HG03045 (cell line): ENCODE measurements around the gene TPPP.
"Not testable (repeated sequence)": the region's sequence is repeated elsewhere in the genome, so short reads cannot be mapped to it uniquely, and the experiment has no call there.

ENCODE experiments used
- ATAC-seq: cut with Tn5 transposase; IDR thresholded peaks from one replicate; pipeline ENCODE4 v1.9.1; 2021; ENCODE audit warnings: mild to moderate bottlenecking, moderate library complexity; ENCODE audit not compliant: unreplicated experiment

Gene TPPP

GRCh38 chr5:693271-694041 is at the start of gene TPPP:
Gene TPPP, minus strand, starts transcription at chr5:693352. Its CDS starts 15,292 bp downstream, at chr5:678060.
- ATAC-seq: peak; percentile 82

GRCh38 chr5:742276-742675 is 49.1 kb upstream of the TPPP start:
- not testable (repeated sequence) for ATAC-seq

GRCh38 chr5:734145-734544 is 41.0 kb upstream of the TPPP start:
- ATAC-seq: not testable (repeated sequence)

- not testable (repeated sequence) for ATAC-seq
Observed at GRCh38 chr5:732754-733454, 39.8 kb upstream of the TPPP start.

GRCh38 chr5:729225-729624 is 36.1 kb upstream of the TPPP start:
- ATAC-seq: not testable (repeated sequence)

GRCh38 chr5:727087-727486 is 33.9 kb upstream of the TPPP start:
- ATAC-seq: not testable (repeated sequence)

GRCh38 chr5:723865-724264 is 30.7 kb upstream of the TPPP start:
- not testable (repeated sequence) for ATAC-seq

- not testable (repeated sequence) for ATAC-seq
Observed at GRCh38 chr5:723309-723708, 30.2 kb upstream of the TPPP start.

- not testable (repeated sequence) for ATAC-seq
Observed at GRCh38 chr5:719379-719778, 26.2 kb upstream of the TPPP start.

- ATAC-seq: no peak
Observed at GRCh38 chr5:717143-717542, 24.0 kb upstream of the TPPP start.

GRCh38 chr5:716740-717139 is 23.6 kb upstream of the TPPP start:
- ATAC-seq: not testable (repeated sequence)

GRCh38 chr5:715636-716035 is 22.5 kb upstream of the TPPP start:
- ATAC-seq: not testable (repeated sequence)

- ATAC-seq: not testable (repeated sequence)
Observed at GRCh38 chr5:714215-715118, 21.3 kb upstream of the TPPP start.

- not testable (repeated sequence) for ATAC-seq
Observed at GRCh38 chr5:713686-714085, 20.5 kb upstream of the TPPP start.

GRCh38 chr5:708848-709517 is 15.8 kb upstream of the TPPP start:
- not testable (repeated sequence) for ATAC-seq

- not testable (repeated sequence) for ATAC-seq
Observed at GRCh38 chr5:708374-708773, 15.2 kb upstream of the TPPP start.

- ATAC-seq: not testable (repeated sequence)
Observed at GRCh38 chr5:706127-706526, 13.0 kb upstream of the TPPP start.

- ATAC-seq: not testable (repeated sequence)
Observed at GRCh38 chr5:696753-697702, 3.9 kb upstream of the TPPP start.

GRCh38 chr5:696191-696590 is 3.0 kb upstream of the TPPP start:
- ATAC-seq: not testable (repeated sequence)
